TTC549 (cell line): ENCODE results near the gene PLPPR1.
"Not testable (repeated sequence)": the region's sequence is repeated elsewhere in the genome, so short reads cannot be mapped to it uniquely, and the experiment has no call there.

Experiments used
- FAIRE-seq: peaks from 2 replicates; lab custom pipeline; 2012; peaks lifted over from hg19 to GRCh38; lab: Jason Lieb, UNC

PLPPR1 gene

DNA sequence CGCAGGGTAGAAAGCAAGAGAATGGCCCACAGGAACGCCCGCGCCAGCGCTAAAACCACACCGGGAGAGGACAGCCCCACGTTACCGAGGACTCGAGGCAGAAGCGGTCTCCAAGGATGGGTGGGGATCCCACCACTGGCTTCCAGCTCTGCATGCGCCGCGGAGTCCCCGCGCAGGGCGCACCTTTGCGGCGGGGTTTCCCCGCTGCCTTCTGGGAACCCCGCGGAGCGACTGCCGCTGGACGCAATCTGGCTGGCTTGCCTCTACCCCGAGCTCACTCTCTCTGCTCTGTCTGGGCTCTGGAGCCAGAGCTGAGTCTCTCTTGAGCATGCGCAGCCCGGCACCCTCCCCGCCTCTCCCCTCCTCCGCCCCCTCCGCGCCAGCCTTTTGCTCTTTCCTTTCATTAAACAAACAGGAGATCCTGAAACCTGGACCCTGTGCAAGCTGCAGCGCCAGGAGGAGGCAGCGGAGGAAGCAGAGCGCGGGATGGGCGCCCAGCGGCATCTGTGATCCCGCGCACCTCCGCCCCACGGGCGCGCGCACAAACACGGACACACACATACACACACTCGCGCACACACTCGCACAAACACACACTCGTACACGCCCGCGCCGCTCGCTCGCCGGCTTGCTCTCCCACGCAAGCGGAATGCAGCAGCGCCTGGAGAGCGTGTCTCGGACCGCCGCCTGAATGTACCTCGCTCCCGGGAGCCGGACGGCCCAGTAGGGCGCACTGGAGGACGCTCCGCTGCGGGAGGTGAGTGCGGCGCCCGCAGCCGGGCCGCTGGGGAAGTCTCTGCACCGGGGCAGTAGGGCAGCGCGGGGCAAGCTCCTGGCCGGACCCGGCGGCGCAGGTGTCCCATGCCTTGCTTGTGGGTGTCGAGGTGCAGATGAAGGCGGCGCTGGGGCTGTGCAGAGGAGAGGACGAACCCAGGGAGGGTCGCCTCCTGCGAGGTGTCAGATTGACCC is at the start of gene PLPPR1:
PLPPR1 (plus strand) TSS at position 382 of the 969 bp plus-strand sequence.
- no peak for FAIRE-seq

DNA sequence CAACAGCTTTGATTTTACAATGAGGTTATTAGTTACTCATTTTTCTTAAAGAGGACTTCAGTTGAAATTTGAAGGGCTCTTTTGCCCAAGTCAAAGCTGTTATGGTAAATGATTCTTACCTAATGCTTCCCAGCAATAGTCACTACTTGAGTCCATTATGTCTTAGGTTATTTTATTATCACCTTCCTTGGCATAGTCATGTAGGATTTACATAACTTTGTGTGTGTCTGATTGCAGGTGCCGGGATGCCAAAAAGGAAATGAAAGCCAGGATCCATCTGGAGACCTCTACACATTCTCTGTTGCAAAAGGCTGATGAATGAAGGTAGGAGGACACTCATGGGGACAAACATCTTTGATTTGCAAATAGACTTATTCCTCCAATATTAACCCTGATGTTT is 38.8 kb upstream of the PLPPR1 start:
- FAIRE-seq: no peak

DNA sequence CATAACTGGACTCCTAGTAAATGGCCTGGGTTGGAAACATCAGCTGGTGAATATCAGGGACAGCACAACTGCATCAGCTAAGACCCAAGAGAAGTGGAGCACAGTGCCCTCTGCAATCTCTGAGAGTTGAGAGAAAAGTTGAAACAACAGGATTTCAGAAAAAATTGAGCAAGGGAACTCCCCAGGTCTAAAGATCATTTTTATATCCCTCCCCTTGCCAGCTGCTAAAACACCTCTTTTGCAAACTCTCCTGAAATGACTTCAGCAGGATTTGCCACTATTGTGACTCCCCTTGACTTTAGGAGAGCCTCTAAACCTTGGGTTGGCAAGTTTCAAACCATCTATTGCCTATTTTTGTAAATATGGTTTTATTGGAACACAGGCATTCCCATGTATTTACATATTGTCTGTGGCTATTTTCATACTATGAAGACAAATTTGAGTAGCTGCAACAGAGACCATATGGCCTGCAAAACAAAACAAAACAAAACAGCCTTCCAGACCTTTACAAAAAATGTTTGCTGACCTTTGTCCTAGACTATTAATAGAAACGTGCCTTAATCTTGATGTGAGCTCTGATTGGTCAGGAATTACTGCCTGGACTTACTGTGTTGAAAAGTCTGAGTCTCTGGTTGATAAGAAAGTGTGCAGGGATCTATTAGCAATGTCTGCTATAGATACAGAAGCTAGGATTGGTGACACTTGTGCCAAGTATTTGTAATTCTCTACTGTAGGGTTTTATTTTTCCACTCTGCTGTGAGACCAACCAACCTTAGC is 37.7 kb upstream of the PLPPR1 start:
- no peak for FAIRE-seq

DNA sequence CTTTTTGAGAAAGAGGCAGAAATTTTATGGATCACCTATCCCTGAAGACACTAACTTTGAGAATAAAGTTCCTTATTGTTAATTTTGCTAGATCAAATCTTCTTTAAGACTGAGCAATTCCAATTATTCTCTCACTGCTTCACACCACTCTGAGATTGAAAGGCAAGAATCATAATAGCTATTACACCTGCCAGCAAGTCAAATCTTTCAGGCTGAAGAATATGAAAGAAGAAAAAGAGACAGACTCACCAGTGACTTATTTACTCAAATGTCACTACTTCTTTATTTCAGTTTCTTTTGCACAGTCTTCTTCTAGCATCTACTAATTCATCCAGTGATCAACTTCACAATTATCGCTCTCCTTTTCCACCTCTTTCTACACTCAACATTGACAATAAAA is 35.9 kb upstream of the PLPPR1 start:
- no peak for FAIRE-seq

DNA sequence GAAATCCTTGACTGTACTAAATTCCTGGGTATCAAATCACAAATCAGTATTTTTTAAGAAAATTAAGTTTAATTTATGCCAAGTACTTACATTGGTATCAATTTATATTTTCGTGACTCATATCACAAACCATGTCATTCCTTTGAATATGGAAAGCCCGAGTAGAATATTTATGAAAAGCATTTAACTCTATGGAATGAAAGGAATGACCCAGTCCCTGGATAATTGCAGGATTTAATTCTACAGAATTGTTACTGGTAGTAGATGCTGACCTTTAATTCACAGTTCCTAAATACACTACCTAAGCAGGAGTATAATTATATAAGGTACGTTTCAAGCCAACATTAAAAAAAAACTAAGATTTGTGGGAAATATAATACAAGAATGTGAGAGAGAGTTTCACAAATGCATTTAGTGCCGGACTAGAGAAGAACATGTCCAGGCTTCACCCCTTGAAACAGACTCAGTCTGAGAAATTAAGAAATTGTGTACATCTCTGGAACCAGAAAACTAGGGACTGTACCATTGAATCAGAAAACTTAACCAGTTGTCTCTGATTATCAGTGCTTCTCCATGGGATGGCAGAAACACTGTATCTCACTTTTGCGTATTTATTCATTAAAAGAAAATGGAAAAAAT is 28.5 kb upstream of the PLPPR1 start:
- FAIRE-seq: no peak

DNA sequence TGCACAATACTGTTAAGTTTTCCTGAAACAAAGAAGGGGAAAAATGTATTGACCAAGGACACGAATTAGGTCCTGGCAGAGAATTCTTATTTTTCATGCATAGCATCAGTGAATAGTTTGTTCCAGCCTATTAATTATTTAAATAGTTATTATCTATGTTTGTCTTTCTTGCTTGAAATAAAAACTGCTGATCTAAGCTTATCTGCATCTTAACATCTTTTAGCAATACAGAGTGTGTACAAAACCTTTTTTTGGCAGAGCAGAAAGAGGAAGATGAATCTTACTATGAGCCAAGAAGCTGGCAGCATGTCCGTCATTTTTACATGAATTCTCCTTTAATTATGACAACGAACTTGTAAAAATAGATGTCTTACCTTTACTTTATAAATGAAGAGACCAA is 23.3 kb upstream of the PLPPR1 start:
- no peak for FAIRE-seq

DNA sequence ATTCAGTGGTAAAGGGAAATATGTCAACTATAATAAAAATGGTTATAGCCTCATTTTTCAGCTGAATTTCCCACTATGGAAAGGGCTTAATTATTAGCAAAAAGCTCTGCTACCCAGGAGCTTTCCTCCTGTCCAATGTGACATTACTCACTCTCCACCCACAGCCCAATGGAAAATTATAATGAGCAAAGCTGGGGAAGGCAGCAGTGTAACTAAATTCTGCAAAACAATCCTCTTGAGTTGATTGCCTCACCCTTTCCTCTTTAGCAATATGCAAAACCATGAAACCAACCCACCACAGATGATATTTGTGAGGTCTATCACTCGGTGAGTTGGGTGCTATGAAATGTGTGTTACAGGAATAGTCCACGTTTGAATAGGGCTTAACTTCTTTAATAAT is 14.0 kb upstream of the PLPPR1 start:
- no peak for FAIRE-seq

DNA sequence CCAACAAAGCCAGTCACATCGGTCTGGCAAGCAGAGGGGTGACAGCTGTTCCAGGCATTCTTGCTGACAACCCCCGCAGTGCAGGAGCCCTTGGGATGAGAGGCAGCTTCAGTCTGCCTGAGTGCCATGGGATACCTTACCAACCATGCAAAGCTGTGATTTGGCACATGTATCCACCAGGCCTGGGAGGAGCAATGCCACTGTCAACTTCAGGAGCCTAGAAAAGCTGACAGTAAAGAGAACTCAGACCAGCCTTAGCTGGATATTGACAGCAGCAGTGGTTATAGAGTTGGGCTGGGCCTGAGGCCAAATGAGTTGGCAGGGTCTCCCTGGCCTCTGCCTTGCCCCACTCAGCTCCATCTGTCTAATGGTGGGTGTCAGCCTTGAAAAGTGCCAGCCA is 10.1 kb upstream of the PLPPR1 start:
- FAIRE-seq: no peak

DNA sequence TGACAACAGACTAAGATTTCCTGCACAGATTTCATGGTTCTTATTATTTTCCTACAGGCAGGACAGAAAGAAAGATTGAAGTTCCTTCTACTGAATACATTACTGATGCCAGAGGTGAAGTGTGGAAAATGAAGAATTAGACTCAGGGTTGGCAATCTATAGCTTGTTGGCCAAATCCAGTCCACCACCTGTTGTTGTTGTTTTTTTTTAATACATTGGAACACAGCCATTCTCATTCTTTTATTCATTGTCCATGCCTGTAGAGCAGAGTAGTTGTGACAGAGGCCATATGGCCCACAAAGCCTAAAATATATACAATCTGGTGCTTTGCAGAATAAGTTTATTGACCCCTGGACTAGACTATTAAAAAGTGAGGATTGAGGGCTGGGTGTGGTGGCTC is 5.8 kb upstream of the PLPPR1 start:
- no peak for FAIRE-seq

DNA sequence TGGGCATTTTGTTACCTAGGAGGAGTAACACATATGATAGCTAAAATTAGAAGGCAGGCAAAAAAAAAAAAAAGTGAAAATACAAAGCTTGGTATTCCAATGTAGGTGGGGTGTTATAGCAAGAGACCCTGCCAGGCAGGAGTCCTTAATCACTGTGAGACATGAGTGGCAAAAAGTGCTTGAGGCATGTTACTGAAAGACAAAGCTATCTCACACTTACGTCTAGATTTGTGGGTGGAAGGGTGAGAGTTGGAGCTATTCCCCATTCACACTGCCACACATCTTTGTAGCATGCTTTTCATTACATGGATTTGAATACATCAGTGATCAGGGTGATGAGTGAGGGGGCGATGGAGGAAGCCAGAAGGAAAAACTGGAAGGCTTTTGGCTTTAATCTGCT is 2.6 kb upstream of the PLPPR1 start:
- FAIRE-seq: no peak

DNA sequence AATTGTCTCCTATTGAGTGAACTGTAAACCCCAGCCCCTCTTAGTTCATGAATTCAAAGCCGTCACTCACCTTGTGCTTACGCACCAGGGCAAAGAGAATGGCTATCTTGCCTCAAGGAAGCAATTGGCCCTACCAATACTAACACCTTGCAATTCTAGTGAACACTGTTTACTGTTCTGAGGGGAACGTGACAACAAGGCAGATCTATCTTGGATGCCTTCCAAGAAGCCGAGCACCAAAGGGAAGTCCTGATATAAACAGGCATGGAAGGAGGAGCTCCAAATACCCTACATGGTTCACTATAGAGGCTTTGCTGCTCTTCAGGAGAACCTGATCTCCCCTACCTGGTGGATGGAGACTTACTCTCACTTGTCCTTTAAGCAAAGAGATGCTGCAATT is 1.7 kb upstream of the PLPPR1 start:
- no peak for FAIRE-seq

DNA sequence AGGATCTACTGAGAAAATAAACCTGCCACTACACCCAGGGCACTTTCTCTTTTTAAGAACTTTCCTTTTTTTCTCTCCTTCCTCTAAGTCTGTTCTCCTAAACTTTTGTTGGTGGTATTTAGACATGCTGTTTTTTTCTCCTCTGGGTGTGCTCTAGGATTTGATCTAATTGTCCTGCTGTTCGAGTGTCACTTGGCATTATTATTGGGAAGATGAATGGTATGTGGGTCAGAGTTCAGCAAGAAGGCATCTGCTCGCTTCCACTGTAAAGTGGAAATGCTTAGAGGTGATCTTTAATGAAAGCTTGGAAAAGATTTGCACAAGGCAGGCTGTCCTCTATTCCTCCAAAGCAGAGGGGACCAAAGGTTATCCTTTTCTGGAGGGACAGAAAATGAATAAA is 1.3 kb upstream of the PLPPR1 start:
- no peak for FAIRE-seq

DNA sequence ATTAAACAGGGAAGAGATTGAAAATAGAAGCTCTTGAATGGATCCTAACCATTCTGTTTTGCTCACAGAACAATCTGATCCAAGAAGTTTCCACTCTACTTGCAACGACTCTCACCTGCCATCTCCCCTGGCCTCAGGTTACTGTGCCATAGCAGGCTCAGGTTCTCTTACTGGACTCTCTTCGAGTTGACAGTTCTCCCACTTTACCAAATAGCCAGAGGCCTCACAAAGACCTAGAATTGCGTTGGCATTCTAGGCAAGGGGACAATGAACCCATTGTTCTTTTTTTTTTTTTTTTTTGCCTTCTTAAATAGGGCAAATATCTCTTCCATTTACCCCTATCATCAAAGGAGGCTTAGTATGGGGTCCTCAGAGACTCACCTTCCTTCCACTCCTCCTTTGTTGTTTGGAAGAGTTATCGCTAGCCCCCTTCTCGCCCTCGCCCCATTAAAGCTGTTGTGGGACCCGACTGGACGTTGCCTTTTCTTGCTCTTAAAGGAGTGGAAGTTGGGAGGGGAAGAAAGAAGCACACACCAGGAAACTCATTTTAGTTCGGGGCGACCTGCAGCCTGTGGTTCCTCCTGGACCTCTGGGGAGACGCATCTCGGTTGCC is 688 bp upstream of the PLPPR1 start:
- no peak for FAIRE-seq

DNA sequence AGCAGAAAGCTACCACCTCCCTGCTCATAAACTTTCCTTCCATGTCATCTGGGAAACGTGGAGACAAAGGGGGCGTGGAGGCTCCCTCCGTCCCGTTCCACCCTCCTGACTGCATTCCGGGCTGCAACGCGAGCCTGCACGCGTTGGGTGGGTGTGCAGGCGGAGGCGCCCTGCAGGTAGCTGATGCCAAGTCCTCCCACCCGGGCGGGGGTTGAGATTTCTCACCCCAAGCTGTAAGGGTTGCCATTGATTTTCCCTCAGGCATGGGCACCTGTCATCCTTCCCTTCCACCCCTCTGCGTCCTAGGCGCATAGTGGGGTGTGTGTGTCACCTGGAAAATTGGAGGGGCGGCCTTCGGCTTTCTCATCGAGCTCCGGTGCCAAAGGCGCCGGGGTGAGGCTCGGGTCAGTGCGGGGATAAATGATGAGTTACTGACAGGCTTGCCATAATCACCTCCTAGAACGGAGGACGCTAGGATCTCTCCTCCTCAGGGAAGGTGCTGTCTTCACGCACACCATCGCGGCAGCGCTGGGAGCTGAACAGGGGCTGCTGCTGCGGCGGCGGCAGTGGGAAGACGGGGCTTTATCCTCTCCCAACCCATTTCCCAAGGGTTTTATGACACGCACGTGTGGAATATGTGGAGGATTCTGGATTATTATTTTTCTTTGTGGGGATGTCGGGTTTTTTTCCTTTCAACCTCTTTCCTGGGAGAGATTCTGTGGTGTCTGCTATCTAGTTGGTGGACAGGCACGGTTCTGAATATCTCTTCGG is 973 bp downstream of the PLPPR1 start:
- FAIRE-seq: no peak

DNA sequence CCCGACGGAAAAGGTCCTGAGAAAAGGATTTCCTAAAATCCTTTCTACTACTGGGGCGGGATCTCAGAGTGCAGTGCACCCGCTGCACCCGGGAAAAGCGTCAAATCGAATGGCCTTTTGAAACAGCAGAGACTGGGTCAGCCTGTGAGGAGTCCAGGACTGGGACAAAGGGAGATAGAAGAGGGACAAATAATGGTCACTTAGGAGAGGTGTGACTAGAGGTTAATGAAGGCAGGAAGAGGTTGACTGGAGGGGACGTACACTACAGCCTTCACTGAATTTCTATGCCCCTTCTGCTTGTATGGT is 1.5 kb downstream of the PLPPR1 start:
- no peak for FAIRE-seq

DNA sequence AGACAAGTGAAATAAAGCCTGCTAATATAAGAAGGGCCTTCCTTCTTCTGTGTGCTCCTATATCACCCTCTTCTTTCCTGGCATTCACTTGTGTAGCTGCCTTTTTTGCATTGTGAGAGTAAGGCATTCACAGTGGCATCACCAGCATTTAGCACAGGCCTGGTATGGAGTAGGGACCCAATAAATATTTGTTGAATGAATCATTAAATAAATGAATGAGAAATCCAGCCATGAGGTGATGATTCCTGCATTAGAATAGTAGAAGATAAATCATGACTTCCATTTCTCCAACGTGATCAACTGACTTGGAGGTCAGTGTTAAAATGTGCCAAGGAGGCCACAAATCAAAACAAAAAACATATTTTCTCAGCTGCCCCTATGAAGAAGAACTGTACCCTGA is 3.9 kb downstream of the PLPPR1 start:
- FAIRE-seq: no peak

DNA sequence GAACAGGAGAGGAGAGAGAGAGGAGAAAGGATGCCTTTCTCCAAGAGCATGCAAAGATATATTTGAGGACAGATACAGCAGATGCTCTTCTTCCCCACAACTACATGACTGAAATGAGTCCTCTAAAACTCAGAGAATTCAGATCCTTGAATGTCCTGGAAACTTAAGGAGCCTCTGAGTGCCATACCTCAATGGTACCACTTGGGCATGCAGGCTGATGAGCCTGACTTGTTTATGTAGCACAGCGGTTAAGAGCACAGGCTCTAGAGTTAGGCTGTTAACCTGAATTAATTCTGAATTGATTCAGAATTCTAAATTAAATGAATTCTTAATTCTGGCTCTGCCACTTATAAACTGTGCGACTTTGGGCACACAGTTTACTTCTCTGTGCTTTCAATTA is 5.7 kb downstream of the PLPPR1 start:
- no peak for FAIRE-seq

DNA sequence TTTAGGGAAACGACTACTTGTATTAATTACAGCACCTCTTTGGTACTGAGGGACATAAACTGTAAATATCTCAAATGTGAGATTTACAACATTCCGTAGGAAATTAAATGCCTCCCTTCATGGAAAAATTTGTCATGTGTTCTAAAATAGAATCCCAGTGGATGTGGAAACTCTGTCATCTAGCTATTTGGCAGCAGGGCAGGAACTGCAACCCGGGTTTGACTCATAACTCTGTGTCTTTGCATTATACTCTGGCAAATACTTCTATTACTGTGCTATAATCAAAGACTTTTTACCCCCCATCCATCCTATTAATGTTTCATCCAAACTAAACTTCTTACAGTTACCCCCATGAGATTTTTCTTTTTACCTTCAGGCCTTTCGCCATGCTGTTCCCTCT is 6.6 kb downstream of the PLPPR1 start:
- FAIRE-seq: no peak

DNA sequence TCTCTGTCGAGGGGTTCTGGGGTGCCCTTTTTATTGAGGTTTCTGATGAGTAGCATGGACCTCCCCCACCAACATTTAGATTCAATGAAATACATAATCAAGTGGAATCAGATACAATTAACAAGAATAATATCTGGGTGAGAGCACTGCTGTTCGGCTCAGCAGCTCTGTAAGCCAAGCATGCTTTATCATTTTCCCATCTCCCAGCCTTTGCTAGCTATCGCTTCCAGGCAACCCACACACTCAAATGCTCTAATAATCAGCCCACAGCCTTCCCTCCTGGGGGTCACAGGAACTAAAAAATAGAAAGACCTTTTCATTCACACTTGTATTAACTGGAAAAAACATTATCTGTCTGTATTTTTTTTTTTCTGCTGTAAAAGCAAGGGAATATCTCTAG is 8.9 kb downstream of the PLPPR1 start:
- FAIRE-seq: no peak

DNA sequence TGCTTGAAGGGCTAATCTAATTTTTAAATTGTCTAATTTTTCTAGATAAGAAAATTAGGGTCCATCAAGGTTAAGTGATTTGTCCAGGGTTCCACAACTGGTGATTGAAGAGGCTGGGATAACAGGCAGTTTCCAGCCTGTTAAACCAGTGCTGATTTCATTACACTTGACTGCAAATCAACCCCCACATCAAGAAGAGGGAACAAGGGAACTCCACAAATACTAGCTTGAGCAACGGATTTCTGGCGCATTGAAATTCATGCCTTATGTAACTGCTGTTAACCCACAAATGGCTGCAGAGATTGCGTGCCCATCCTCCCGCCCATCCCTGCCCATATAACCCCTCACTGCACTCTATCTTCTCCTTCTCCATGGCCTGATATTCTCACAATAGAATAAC is 10.0 kb downstream of the PLPPR1 start:
- no peak for FAIRE-seq

DNA sequence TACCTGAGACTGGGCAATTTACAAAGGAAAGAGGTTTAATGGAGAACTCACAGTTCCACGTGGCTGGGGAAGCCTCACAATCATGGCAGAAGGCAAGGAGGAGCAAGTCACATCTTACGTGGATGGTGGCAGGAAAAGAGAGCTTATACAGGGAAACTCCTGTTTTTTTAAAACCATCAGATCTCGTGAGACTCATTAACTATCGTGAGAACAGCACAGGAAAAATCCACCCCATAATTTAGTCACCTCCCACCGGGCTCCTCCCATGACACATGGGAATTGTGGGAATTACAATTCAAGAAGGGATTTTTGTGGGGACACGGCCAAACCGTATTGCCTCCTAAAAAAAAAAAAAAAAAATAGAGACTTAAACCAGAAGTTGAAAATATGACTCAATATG is 11.1 kb downstream of the PLPPR1 start:
- not testable (repeated sequence) for FAIRE-seq

DNA sequence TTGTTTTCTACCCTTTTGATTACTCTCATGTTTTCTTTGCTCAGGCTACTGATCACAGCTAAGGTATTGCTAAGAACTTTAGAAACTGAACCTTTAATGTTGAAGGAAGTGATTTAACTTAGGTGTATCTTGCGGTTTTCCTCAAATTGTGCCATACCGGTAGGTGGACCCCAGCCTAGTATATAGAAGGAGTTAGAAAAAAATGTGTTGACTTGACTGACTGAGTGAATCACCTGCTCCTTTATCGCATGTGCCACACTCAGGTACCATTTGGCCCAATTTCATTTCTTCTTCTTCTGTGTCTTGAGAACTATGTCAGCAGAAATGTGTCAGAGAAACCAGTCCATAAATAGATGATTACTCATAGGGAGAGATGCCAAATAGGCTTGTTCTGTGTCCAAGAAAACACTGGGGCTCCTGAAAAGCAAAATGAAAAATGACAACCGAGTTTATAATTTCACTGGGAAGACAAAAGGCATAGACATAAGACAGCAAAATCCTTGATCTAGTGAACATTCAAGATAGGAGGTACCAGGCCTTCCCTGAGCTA is 19.4 kb downstream of the PLPPR1 start:
- no peak for FAIRE-seq
